ENCODE measurements around the gene FYTTD1. TPM values are rescaled to one million over a fixed set of nuclear protein-coding genes. Genes with fewer than 3 reads are reported as not detected.

Gene FYTTD1
- total RNA-seq, 1 donor from 2014 or later: 50.8 TPM

DNA sequence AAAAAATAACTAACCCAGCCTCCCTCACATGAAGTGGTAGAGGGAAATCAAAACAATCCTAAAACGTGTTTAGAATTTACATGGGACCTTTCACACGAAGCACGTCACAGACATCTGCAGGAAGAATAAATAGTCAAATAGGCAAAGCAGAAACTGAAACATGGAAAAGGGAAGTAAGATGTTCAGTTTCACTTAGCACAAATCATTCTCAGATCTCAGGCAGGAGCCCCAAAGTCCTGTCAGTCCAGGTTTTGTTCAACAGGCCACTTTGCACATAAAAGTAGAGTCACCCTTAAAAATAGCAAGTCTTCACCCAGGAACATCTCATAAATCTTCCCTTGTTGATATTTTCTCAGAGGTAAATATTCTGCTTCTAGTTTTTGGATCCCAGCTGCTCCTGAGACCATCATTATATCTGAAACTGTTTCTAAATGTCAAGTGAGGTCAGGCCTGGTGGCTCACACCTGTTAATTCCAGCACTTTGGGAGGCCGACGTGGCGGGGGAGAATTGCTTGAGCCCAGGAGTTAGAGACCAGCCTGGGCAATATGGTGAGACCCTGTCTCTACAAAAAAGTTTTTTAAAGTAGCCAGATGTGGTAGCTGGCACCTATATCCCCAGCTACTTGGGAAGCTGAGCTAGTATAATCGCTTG is 14.9 kb upstream of the FYTTD1 start:
- DNase-seq (ENCODE audit: low spot score, unreplicated experiment): no peak
- Mint-ChIP-seq H3K4me1 (ENCODE audit: low read depth) (peaks cover 13% of the 10 kb centered on the region), H3K27ac (no peak overlapping the region), H3K27me3 (no peaks in the 10 kb centered on the region), H3K4me3 (ENCODE audit: low read depth) (peak overlapping the region; percentile 50), H3K9me3 (ENCODE audit: low read depth) (no peaks in the 10 kb centered on the region), H3K36me3 (ENCODE audit: insufficient read depth) (peaks cover 1% of the 10 kb centered on the region)
- TF ChIP-seq, protein P1, sequence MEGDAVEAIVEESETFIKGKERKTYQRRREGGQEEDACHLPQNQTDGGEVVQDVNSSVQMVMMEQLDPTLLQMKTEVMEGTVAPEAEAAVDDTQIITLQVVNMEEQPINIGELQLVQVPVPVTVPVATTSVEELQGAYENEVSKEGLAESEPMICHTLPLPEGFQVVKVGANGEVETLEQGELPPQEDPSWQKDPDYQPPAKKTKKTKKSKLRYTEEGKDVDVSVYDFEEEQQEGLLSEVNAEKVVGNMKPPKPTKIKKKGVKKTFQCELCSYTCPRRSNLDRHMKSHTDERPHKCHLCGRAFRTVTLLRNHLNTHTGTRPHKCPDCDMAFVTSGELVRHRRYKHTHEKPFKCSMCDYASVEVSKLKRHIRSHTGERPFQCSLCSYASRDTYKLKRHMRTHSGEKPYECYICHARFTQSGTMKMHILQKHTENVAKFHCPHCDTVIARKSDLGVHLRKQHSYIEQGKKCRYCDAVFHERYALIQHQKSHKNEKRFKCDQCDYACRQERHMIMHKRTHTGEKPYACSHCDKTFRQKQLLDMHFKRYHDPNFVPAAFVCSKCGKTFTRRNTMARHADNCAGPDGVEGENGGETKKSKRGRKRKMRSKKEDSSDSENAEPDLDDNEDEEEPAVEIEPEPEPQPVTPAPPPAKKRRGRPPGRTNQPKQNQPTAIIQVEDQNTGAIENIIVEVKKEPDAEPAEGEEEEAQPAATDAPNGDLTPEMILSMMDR (IDR thresholded peaks at IDR 0.05; ENCODE audit: unreplicated experiment): no peak

DNA sequence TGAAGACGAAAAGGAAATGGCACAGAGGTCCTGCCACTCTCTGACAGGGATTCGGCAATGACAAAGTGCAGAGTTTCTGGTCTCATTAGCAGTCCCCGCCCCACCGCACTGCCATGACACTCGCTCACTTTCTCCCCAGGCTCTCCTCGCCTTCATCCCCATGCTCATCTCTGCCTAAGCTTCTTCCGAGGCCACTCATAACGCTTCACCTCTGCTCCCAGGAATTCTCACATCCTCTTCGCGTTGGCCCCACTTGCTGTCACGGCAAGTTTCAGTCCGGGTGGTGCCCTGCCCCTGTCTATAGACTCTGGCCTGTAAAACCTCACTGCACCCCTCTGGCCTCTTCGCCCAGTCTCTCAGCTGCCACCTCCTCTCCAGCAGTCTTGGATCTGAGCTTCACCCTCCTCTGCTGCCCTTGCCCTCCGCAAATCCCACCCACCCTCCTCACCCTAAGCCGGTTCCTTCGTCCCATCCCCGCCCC is 13.6 kb upstream of the FYTTD1 start:
- peak overlapping the region; percentile 93 for H3K27ac Mint-ChIP-seq
- peaks cover 11% of the 10 kb centered on the region for H3K4me1 Mint-ChIP-seq (ENCODE audit: low read depth)

DNA sequence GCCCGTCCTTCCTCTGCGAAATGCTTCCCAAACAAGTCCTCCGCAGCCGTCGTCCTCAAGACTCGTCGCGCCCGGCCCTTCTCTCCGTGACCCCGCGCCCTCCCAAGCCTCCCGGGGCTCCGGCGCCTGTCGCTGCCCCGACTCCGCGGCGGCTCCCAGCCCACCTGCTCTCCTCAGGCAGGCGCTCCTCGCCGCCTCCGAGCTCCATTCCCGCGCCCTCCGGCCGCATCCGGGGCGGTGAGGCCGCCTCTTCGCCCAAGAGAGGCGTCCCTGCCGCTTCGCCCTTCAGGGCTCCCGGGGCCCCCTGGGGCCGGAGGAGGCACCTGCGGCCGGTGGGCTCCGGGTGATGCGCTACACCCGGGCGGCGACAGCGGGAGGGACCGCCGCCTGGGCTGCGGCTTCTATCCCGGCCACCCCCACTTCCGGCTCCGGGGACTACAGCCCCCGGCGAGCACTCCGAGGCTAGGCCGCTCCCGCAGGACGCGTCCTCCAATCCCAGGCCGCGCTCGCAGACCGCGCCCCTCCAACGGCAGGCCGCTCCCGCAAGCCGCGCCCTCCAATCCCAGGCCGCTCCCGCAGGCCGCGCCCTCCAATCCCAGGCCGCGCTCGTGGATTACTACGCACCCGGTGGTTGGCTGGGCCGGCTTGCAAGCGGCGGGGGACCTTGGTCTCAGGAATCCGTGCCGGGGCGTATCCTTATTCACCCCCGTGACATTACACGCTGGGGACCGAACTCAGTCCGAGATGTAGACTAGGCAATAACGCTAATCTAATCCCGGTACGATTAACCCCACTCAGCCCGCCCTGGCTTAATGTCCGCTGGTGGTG is 13.0 kb upstream of the FYTTD1 start, which contains the start of gene RUBCN:
Gene RUBCN, minus strand, starts transcription at position 414 of the 828 bp plus-strand sequence. Its CDS starts 185 bp downstream, at position 229.
- Mint-ChIP-seq H3K4me3 (ENCODE audit: low read depth) (peak within 1 kb of the TSS; percentile 87), H3K4me1 (ENCODE audit: low read depth) (peaks cover 11% of the 10 kb centered on the region), H3K36me3 (ENCODE audit: insufficient read depth) (no peaks in the 10 kb centered on the region), H3K27ac (peak within 1 kb of the TSS; percentile 94), H3K27me3 (no peaks in the 10 kb centered on the region), H3K9me3 (ENCODE audit: low read depth) (no peaks in the 10 kb centered on the region)
- TF ChIP-seq, protein P1 (IDR thresholded peaks at IDR 0.05; ENCODE audit: unreplicated experiment): no peak
- peak; percentile 92 for DNase-seq (ENCODE audit: low spot score, unreplicated experiment)

More for the DNA sequence above, 13.6 kb upstream of the FYTTD1 start:
- Mint-ChIP-seq H3K4me3 (ENCODE audit: low read depth) (peak overlapping the region; percentile 87), H3K36me3 (ENCODE audit: insufficient read depth) (no peaks in the 10 kb centered on the region), H3K27me3 (no peaks in the 10 kb centered on the region), H3K9me3 (ENCODE audit: low read depth) (no peaks in the 10 kb centered on the region)
- TF ChIP-seq, protein P1 (IDR thresholded peaks at IDR 0.05; ENCODE audit: unreplicated experiment): no peak
- no peak for DNase-seq (ENCODE audit: low spot score, unreplicated experiment)

DNA sequence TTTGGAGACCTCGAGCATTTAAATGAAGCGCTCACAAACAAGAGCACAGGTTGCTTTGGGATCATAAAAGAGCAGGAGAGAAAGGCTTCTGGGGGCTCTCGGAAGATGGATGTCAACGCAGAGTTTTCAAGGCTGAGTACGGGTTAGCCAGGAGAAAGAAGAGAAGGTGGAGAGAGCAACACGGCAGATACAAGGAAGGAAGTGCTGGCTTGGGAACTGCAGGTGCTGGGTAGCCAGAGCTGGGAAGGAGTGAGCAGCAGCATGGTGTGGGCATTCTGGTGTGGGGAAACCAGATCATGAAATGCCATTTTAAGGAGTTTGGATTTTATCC is 12.4 kb upstream of the FYTTD1 start:
- Mint-ChIP-seq H3K9me3 (ENCODE audit: low read depth) (no peaks in the 10 kb centered on the region), H3K27me3 (no peaks in the 10 kb centered on the region), H3K4me3 (ENCODE audit: low read depth) (peak overlapping the region; percentile 87), H3K27ac (peak overlapping the region; percentile 94), H3K36me3 (ENCODE audit: insufficient read depth) (no peaks in the 10 kb centered on the region), H3K4me1 (ENCODE audit: low read depth) (peaks cover 11% of the 10 kb centered on the region)
- DNase-seq (ENCODE audit: low spot score, unreplicated experiment): no peak
- TF ChIP-seq, protein P1 (IDR thresholded peaks at IDR 0.05; ENCODE audit: unreplicated experiment): no peak

DNA sequence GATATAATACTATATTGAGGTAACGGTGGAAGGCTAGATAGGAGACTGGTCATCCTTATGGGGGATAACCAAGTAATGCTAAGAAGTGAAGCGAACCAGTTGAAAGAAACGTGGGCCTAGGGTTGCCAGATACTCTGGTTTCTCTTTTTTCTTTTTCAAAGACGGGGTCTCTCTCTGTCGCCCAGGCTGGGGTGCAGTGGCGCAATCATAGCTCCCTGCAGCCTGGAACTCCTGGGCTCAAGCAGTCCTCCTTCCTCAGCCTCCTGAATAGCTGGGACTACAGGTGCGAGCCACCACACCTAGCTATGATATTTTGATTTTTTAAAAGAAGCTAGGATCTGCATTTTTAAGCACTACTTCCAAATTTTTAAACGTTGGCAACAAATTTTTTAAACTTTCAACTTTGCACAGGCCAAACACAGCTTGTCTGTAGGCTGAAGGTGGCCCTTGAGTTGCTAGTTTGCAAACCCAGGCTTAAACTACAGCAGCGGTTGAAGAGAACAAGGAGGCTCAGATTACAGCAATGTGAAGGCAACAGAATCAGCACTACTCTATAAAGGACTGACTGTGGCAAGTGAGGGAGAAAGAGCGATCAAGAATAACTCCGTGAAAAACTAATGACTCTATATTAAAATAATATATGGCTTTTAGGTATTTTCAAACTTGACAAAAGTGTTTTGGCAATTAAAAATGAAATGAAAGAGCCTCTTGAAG is 11.8 kb upstream of the FYTTD1 start:
- H3K27me3 Mint-ChIP-seq: no peaks in the 10 kb centered on the region
- no peak overlapping the region for H3K27ac Mint-ChIP-seq
- H3K36me3 Mint-ChIP-seq (ENCODE audit: insufficient read depth): no peaks in the 10 kb centered on the region
- DNase-seq (ENCODE audit: low spot score, unreplicated experiment): no peak
- peaks cover 11% of the 10 kb centered on the region for H3K4me1 Mint-ChIP-seq (ENCODE audit: low read depth)
- H3K9me3 Mint-ChIP-seq (ENCODE audit: low read depth): no peaks in the 10 kb centered on the region
- peak overlapping the region; percentile 87 for H3K4me3 Mint-ChIP-seq (ENCODE audit: low read depth)
- TF ChIP-seq, protein P1 (IDR thresholded peaks at IDR 0.05; ENCODE audit: unreplicated experiment): no peak

Data from progenitor cell of endocrine pancreas (in vitro differentiated cells).